MCF 10A (cell line): Measurements from ENCODE around the gene CYP4Z1. TPM values are rescaled to one million over a fixed set of nuclear protein-coding genes. Genes with fewer than 3 reads are reported as not detected.

Experiments
- BruUV-seq: library from RNA; stranded (reverse); fragments of 400-500 nt; replicated peaks from 2 replicates; lab custom pipeline; 2021; lab: Mats Ljungman, UMichigan
- CTCF ChIA-PET: fragments of 300-600 bp; sonication (Branson Sonifier 250); formaldehyde crosslinking; extraction: SDS; loops from one replicate; lab custom pipeline; 2021; ENCODE audit warnings: antibody characterized with exemption, inconsistent platforms; lab: Yijun Ruan, JAX
- POLR2A ChIA-PET: fragments of 300-600, 350-650 bp; sonication (Branson Sonifier 250); formaldehyde crosslinking; extraction: SDS; loops from one replicate; lab custom pipeline; 2020; ENCODE audit warnings: antibody characterized with exemption, inconsistent platforms; lab: Yijun Ruan, JAX
- DNase-seq: peaks from one replicate; pipeline ENCODE4 v3.0.0-alpha.2; 2018; ENCODE audit not compliant: unreplicated experiment
- H3K27ac Mint-ChIP-seq: one replicate; pipeline ENCODE4 v1.8.0; 2022; ENCODE audit warnings: mild to moderate bottlenecking, low read depth, mixed read lengths; ENCODE audit not compliant: unreplicated experiment
- H3K27me3 Mint-ChIP-seq: one replicate; pipeline ENCODE4 v1.8.0; 2022; ENCODE audit warnings: mixed read lengths; ENCODE audit not compliant: insufficient read depth, unreplicated experiment
- H3K36me3 Mint-ChIP-seq: one replicate; pipeline ENCODE4 v1.8.0; 2022; ENCODE audit warnings: mild to moderate bottlenecking, moderate library complexity, mixed read lengths; ENCODE audit not compliant: insufficient read depth, unreplicated experiment
- H3K4me1 Mint-ChIP-seq: one replicate; pipeline ENCODE4 v1.8.0; 2022; ENCODE audit warnings: mixed read lengths; ENCODE audit not compliant: insufficient read depth, unreplicated experiment
- H3K4me3 Mint-ChIP-seq: one replicate; pipeline ENCODE4 v1.8.0; 2022; ENCODE audit warnings: mild to moderate bottlenecking, moderate library complexity, mixed read lengths; ENCODE audit not compliant: unreplicated experiment
- H3K9me3 Mint-ChIP-seq: one replicate; pipeline ENCODE4 v1.8.0; 2022; ENCODE audit warnings: mixed read lengths; ENCODE audit not compliant: unreplicated experiment
- intact Hi-C: fragments of 100-400 bp; cut with micrococcal nuclease; formaldehyde crosslinking; loops from 2 replicates; pipeline ENCODE4 v1.14.1; 2022
- total RNA-seq: library from RNA; stranded (reverse); gene quantifications from 2 replicates; pipeline ENCODE4 v1.2.3, GENCODE V29; 2022
- TF ChIP-seq, protein P1 (sequence below): fragments of 200-600 bp; IDR thresholded peaks from one replicate; pipeline ENCODE4 v1.8.0; 2022; ENCODE audit warnings: antibody characterized with exemption, mild to moderate bottlenecking; ENCODE audit not compliant: unreplicated experiment

CYP4Z1 gene
- total RNA-seq, 1 experiment from 2014 or later = not detected

DNA sequence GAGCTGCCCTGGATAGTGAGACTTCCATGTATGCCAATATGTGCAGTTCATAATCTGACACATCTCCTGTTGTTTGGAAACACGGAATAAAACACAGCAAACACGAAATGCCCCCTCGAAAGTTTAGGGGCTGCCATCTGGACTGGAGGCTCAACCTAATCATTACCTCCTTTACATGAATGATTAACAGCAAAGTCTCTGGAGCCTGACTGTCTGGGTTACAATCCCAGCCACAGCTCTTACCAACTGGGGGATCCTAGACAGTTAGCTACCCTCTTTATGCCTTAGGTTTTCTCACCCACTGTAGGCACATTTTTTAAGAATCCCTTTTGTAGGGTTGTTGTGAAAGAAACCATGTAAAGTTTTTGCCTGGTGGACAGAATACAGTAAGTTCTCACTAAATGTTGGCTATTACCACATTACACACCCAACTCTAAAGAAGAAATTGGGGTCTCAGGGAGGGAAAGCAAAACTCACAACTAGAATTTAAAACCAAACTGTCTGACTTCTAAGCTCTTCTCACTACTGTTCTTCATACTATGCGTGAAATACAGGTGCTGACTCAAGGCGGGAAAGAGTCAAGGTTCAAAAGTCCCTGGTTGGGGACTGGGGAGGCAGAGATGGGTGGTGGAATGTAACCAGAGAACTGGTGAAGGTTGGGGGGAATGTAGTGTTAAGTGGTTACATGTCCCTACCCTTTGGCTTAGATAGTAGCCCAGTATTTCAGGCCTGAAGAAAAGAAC lies 94.4 kb downstream of the CYP4Z1 start:
- no peaks in the 10 kb centered on the region for H3K9me3 Mint-ChIP-seq
- no peaks in the 10 kb centered on the region for H3K36me3 Mint-ChIP-seq
- peaks cover 2% of the 10 kb centered on the region for H3K4me1 Mint-ChIP-seq
- no peak for DNase-seq
- H3K27ac Mint-ChIP-seq = no peak overlapping the region
- H3K27me3 Mint-ChIP-seq = no peaks in the 10 kb centered on the region
- TF ChIP-seq, protein P1, sequence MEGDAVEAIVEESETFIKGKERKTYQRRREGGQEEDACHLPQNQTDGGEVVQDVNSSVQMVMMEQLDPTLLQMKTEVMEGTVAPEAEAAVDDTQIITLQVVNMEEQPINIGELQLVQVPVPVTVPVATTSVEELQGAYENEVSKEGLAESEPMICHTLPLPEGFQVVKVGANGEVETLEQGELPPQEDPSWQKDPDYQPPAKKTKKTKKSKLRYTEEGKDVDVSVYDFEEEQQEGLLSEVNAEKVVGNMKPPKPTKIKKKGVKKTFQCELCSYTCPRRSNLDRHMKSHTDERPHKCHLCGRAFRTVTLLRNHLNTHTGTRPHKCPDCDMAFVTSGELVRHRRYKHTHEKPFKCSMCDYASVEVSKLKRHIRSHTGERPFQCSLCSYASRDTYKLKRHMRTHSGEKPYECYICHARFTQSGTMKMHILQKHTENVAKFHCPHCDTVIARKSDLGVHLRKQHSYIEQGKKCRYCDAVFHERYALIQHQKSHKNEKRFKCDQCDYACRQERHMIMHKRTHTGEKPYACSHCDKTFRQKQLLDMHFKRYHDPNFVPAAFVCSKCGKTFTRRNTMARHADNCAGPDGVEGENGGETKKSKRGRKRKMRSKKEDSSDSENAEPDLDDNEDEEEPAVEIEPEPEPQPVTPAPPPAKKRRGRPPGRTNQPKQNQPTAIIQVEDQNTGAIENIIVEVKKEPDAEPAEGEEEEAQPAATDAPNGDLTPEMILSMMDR = no peak
- H3K4me3 Mint-ChIP-seq = no peak overlapping the region
- intact Hi-C loops = no loop called here
- POLR2A ChIA-PET = no interaction called here
- BruUV-seq = no TSS peak
- CTCF ChIA-PET = interaction anchor here (1.4 kb wide), 1 partner anchor 715 kb away, joined by 4 read pairs; no protein-coding TSS in a partner anchor

DNA sequence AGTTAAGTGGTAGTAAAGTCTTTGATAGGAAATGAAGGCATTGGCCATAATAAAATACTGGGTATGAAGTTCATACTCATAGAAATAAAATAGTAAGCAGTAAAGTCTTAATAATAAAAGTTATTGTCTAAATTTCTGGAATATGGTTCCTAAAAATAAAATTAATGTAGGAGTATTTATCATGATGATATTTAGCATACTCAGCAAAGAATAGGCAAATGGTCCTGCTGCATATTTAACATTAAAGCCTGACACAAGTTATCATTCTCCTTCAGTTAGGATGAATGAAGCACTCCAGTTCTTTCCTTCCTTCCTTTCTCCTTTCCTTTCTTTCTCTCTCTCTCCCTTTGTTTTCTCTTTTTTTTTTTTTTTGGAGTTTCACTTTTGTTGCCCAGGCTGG lies 97.5 kb downstream of the CYP4Z1 start:
- Mint-ChIP-seq H3K27me3 (no peaks in the 10 kb centered on the region), H3K4me3 (no peak overlapping the region), H3K9me3 (no peaks in the 10 kb centered on the region), H3K4me1 (no peaks in the 10 kb centered on the region), H3K27ac (no peak overlapping the region), H3K36me3 (no peaks in the 10 kb centered on the region)
- intact Hi-C loops = no loop called here
- POLR2A ChIA-PET = no interaction called here
- no TSS peak for BruUV-seq
- no peak for DNase-seq
- TF ChIP-seq, protein P1 = no peak
- CTCF ChIA-PET = interaction anchor here (0.6 to 2.7 kb wide), 3 partner anchors 10 to 15 kb away, joined by 3 to 24 read pairs (median 3); no protein-coding TSS in a partner anchor

Other genes with a start within 250 kb of the CYP4Z1 start
- not detected in 2 replicates for gene CYP4A11, start 125.8 kb upstream of the CYP4Z1 start, total RNA-seq
- gene CYP4X1, start 43.6 kb upstream of the CYP4Z1 start, total RNA-seq = 0.81 and 1.2 TPM in 2 replicates
- gene CYP4A22, start 70.2 kb downstream of the CYP4Z1 start, total RNA-seq = not detected in 2 replicates
- gene PDZK1IP1, start 122.8 kb downstream of the CYP4Z1 start, total RNA-seq = 17.9 and 19.6 TPM in 2 replicates
- not detected in 2 replicates for gene TAL1, start 165.0 kb downstream of the CYP4Z1 start, total RNA-seq
- 8.8 and 12.6 TPM in 2 replicates for gene STIL, start 246.9 kb downstream of the CYP4Z1 start, total RNA-seq